ENCODE measurements around the gene DPP10.

DPP10 gene

GRCh38 chr2:115160531-115161080, 718.2 kb downstream of the DPP10 start:
- no peak for DNase-seq (ENCODE audit: low spot score)

GRCh38 chr2:115161081-115161770, 718.8 kb downstream of the DPP10 start:
- DNase-seq (ENCODE audit: low spot score): peak; percentile 65

- DNase-seq (ENCODE audit: low spot score): no peak
These were observed 719.5 kb downstream of the DPP10 start for GRCh38 chr2:115161771-115162493.

- no peak for DNase-seq (ENCODE audit: low spot score)
These were observed 720.3 kb downstream of the DPP10 start for GRCh38 chr2:115162494-115163293.

- no peak for DNase-seq (ENCODE audit: low spot score)
These were observed 721.1 kb downstream of the DPP10 start for GRCh38 chr2:115163572-115163971.

GRCh38 chr2:115165529-115166109, 723.2 kb downstream of the DPP10 start:
- no peak for DNase-seq (ENCODE audit: low spot score)

GRCh38 chr2:115168457-115168856, 726.0 kb downstream of the DPP10 start:
- no peak for DNase-seq (ENCODE audit: low spot score)

GRCh38 chr2:115169814-115170213, 727.4 kb downstream of the DPP10 start:
- DNase-seq (ENCODE audit: low spot score): no peak

- no peak for DNase-seq (ENCODE audit: low spot score)
These were observed 729.3 kb downstream of the DPP10 start for GRCh38 chr2:115171751-115172150.

GRCh38 chr2:115174651-115175050, 732.2 kb downstream of the DPP10 start:
- DNase-seq (ENCODE audit: low spot score): no peak

GRCh38 chr2:115183144-115183543, 740.7 kb downstream of the DPP10 start:
- DNase-seq (ENCODE audit: low spot score): no peak

GRCh38 chr2:115190459-115190858, 748.0 kb downstream of the DPP10 start:
- no peak for DNase-seq (ENCODE audit: low spot score)

- DNase-seq (ENCODE audit: low spot score): no peak
These were observed 752.2 kb downstream of the DPP10 start for GRCh38 chr2:115194623-115195022.

- DNase-seq (ENCODE audit: low spot score): no peak
These were observed 754.1 kb downstream of the DPP10 start for GRCh38 chr2:115196587-115196986.

- DNase-seq (ENCODE audit: low spot score): no peak
These were observed 757.5 kb downstream of the DPP10 start for GRCh38 chr2:115199966-115200365.

GRCh38 chr2:115201386-115201785, 758.9 kb downstream of the DPP10 start:
- DNase-seq (ENCODE audit: low spot score): no peak

- DNase-seq (ENCODE audit: low spot score): no peak
These were observed 766.2 kb downstream of the DPP10 start for GRCh38 chr2:115208493-115209164.

GRCh38 chr2:115214050-115214449, 771.6 kb downstream of the DPP10 start:
- no peak for DNase-seq (ENCODE audit: low spot score)

- no peak for DNase-seq (ENCODE audit: low spot score)
These were observed 776.9 kb downstream of the DPP10 start for GRCh38 chr2:115219296-115219695.

GRCh38 chr2:115234186-115234585, 791.7 kb downstream of the DPP10 start:
- DNase-seq (ENCODE audit: low spot score): no peak

- DNase-seq (ENCODE audit: low spot score): no peak
These were observed 792.3 kb downstream of the DPP10 start for GRCh38 chr2:115234737-115235136.

- no peak for DNase-seq (ENCODE audit: low spot score)
These were observed 805.6 kb downstream of the DPP10 start for GRCh38 chr2:115248066-115248465.

Measured in left forelimb (tissue), 1 donor.